Body of pancreas (tissue), 4 donors: Measurements from ENCODE around the gene EDARADD.

Source experiments
- POLR2A ChIP-seq, 3 donors: fragments of 450-650 bp; IDR thresholded peaks; one replicate each; pipeline ENCODE4 v1.6.1; 2016; ENCODE audit warnings: antibody characterized with exemption in 3 of 3, mild to moderate bottlenecking in 2 of 3
- TF ChIP-seq, protein P1 (sequence below), 7 experiments: fragments of 450-650 bp in 4 of 7; fragments of 200-600 bp in 3 of 7; sonication (generic) in 3 of 7; IDR thresholded peaks; one replicate each; pipeline ENCODE4 v1.5.1; 2016 to 2019; ENCODE audit warnings: antibody characterized with exemption in 7 of 7

DNA sequence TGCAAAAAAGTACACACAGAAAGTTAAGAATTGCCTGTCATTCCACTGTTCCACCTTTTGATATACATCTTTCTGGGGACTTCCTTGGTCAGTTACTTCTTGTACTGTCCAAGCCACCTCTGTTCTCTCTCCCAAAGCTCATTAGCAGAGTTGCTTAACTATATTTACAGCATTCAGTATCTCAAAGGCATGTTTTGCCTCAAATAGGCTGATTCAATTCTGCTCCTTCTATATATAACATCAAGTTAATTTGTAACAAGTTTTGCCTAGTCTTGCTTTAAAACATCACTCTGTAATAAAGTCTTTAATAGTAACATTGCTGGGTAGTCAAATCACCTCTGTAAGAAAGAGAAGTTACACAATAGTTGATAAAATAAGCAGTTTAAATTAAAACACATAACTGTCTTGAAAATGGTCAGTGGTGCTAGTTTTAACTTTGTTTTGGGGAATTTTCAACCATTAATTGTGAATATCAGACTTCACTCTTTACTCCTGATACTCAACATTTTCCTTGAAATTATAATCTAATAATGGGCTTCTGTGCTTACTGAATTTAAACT is 35.7 kb downstream of the EDARADD start:
- no peak for TF ChIP-seq POLR2A (IDR thresholded peaks at IDR 0.05)
- TF ChIP-seq, protein P1, sequence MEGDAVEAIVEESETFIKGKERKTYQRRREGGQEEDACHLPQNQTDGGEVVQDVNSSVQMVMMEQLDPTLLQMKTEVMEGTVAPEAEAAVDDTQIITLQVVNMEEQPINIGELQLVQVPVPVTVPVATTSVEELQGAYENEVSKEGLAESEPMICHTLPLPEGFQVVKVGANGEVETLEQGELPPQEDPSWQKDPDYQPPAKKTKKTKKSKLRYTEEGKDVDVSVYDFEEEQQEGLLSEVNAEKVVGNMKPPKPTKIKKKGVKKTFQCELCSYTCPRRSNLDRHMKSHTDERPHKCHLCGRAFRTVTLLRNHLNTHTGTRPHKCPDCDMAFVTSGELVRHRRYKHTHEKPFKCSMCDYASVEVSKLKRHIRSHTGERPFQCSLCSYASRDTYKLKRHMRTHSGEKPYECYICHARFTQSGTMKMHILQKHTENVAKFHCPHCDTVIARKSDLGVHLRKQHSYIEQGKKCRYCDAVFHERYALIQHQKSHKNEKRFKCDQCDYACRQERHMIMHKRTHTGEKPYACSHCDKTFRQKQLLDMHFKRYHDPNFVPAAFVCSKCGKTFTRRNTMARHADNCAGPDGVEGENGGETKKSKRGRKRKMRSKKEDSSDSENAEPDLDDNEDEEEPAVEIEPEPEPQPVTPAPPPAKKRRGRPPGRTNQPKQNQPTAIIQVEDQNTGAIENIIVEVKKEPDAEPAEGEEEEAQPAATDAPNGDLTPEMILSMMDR (IDR thresholded peaks at IDR 0.05): no peak
